GM10847 (cell line): ENCODE results near the gene KIFAP3.

Source experiments
- POLR2A ChIP-seq: IDR thresholded peaks from 2 replicates; pipeline ENCODE4 v1.6.1; 2011; ENCODE audit not compliant: insufficient read length; ENCODE audit errors: extremely low read depth

KIFAP3 gene

GRCh38 chr1:169941982-169942830 lies 132.3 kb downstream of the KIFAP3 start:
- no peak for TF ChIP-seq POLR2A

DNA sequence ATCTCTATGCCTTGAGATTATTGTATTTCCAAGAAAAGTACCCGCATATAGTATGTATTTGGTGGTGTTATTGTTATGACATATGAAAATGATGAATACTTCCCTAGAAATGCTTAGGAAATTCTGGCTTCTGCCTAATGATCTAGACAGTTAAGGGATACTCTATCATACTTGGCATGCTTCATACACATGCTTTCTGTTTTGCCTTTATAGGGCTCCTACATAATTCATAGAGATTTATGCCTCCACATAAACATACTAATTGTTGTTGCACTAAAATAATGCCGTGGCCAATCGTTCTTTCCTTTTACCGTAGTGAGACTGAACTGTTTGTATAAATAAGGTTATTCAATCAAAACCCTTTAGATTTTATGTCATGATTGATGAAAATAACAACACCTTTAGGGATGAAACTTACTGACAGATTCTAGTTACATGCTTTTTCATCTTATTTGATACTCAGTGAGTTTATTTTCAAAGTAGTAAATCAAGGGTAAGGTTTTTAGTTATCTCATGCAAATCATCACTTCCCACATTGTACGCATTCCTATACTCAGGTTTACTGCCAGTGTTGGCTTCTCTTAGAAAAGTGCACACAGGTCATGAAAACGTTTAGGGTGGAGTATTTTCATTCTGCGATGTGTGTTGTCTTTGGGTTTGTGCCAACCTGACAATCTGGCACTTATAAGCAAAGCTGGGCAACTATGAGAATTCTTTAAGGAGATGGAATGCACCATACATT lies 140.3 kb downstream of the KIFAP3 start:
- no peak for TF ChIP-seq POLR2A

DNA sequence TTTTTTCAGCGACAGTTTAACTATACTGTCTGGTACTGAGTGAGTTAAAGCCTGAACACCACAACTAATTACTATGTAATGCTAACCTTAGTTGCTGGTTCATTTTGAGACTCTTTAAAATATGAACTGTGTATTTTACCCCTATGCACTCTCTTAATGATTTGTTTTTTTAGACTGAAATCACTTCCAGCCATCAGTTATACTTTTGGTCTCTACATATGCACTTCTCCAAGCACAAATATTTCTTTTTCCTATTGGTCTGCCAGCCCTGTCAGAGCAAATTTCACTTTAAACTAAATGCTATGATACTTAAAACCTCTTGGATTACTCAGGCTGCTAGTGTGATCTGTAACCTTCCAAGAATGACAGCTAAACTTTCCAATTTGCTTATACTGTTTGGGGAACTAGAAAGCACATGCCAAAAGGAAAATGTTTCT lies 142.7 kb downstream of the KIFAP3 start:
- TF ChIP-seq POLR2A, result no peak

- TF ChIP-seq POLR2A, result no peak
Observed at GRCh38 chr1:169929210-169929526, 145.3 kb downstream of the KIFAP3 start.

- no peak for TF ChIP-seq POLR2A
Observed at GRCh38 chr1:169928438-169929209, 145.9 kb downstream of the KIFAP3 start.

DNA sequence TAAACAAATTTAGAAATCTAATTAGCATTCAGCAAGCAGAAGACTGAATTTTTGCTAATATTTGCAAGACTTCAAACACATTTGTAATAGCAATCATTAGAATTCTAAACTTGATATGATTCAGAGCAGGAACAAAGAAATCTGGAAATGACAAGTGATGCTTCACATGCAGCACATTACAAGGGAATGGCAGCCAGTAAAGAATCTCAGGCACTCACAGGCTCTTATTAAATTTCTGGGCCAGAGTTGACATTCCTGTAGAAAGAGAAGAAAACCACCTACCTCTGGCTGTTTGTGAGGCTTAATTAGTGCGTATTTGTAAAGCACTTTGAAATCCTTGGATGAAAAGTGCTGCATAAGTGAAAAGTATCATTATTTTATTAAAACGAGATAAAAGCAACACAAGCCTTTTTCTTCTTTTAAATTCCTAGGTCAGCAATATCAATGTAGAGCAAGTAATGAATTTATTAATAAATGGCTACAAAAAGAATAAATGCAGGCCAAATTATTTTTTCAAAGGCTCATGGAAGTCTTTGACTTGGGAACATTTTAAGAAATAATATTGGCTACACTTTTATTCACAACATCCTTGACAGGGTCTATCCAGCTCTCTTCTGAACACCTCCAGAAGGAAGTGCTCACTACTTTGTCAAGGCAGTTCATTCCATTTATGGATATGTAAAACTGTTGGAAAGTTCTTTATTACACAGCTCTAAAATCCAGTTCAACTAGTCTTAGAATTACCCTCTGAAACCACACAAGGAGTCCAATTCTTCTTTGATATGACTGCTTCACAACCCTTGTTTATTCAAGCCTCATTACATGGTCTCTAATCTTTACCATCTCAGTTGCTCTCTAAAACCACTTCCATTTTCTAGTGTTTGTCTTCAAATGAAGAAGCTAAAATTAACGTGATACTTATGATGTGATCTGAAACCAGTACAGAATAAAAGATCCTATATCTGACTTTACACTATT lies 148.7 kb downstream of the KIFAP3 start:
- no peak for TF ChIP-seq POLR2A

DNA sequence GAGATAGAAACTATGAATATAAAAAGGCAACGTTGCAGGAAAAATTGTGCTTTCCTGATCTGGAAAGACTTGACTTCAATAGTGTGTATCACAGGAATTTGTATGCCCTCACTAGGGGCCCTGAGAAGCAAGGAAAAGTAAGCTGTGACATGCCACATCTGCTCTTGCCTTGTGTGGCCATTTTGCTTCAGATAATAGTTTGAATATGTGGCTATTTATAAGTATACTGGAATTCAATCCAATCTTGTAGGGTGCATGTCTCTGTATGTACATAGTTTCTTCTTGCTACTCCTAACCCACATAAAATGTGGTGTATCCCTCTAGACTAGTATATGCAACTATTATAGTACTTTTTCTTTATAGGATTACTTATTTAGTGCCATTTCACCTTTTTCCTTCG lies 149.7 kb downstream of the KIFAP3 start:
- TF ChIP-seq POLR2A, result no peak

GRCh38 chr1:169924063-169924462 lies 150.4 kb downstream of the KIFAP3 start:
- no peak for TF ChIP-seq POLR2A

GRCh38 chr1:169921080-169921479 lies 153.4 kb downstream of the KIFAP3 start:
- no peak for TF ChIP-seq POLR2A

GRCh38 chr1:169918927-169919326 lies 155.6 kb downstream of the KIFAP3 start:
- no peak for TF ChIP-seq POLR2A

DNA sequence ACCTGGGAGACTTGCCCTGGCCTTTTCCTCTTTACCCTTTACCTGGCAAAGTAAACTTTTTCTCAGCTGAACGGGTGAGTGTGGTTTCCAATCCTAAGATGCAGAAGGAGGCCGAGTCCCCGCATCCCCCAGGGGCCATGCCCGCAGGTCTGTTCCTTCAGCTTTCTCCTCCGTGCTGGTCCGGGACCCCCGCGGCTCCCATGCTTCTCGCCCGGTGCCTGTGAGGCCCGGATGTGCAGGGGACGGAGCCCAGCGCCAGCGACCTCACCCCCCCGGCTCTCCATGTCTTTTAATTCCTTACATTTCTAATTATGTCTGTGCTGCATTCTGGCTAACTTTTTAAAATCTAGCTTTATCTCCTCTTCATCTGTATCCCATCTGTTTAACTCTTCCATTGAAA lies 159.3 kb downstream of the KIFAP3 start:
- no peak for TF ChIP-seq POLR2A

GRCh38 chr1:169914531-169914930 lies 160.0 kb downstream of the KIFAP3 start:
- TF ChIP-seq POLR2A, result no peak

DNA sequence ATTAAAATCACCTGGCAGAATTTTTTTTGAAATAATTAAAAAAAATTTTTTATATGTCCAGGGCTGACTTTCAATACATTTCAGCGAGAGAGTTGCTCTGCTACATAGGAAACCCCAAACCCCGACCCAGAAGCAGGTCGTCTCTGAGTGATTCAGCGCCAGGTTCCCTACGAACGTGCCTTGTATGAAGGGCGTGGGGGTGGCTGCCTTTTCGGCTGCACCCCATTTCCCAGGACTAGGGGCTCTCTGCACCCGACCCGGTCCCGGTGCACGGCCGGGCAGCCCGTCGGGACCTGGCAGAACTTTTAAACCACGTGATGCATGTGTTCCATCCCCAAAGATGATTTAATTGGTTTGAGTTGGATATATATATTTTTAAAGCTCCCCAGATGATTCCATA lies 165.0 kb downstream of the KIFAP3 start:
- TF ChIP-seq POLR2A, result no peak

DNA sequence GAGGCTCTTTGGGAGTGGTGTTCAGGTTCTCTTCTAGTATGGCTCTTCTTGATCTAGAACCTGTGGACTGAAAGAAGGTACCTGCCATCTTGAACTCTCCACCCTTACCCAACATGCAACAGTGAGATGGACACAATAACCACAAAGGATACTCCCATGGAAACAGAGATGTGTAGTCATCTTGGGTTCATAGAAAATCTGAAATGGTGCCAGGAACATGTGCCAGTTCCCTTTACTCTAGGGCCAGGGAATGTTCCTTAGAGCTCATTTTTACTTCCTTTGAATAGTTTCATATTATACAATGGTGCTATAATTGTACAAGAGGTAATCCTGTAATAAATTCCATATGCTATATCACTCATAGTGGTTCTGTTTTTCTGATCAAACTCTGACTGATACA lies 167.6 kb downstream of the KIFAP3 start:
- no peak for TF ChIP-seq POLR2A

DNA sequence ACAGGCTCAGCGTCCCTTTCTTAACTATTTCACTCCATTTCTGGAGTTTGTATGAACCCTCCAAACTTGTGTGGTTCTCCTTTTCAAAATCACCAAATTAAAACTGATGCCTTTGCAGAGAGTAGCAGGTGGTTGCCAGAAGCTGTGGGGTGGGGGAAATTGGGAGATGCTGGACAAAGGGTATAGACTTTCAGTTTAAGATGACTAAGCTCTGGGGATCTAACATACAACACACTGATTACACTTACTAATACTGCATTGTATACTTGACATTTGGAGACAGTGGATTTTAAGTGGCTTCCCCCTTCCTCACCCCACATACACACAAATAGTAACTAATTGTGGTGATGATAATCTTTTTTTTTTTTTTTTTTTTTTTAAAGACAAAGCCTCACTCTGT lies 169.7 kb downstream of the KIFAP3 start:
- no peak for TF ChIP-seq POLR2A

DNA sequence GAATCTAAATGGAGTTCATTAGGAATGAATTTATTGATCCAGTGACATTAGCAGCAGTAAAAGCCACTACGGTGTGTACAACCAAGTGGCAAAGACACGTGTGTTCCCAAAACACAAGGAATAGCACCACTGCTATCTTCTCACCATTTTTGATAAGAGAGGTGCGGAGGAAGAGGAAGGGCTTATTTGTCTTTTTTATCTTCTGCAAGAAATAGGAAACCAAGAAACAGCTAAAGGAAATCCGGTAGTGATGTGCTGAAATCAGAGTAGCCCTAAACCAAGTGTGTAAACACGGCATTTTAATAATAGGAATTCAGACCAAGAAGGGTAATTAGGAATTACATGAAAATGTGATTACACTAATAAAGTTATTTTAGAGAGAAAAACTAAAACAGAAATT lies 171.7 kb downstream of the KIFAP3 start:
- TF ChIP-seq POLR2A, result no peak
